CD14-positive monocyte (primary cell): Measurements from ENCODE around the gene NT5C1B. TPM values are rescaled to one million over a fixed set of nuclear protein-coding genes. Genes with fewer than 3 reads are reported as not detected.

Experiments used
- DNase-seq, 3 donors: peaks; one replicate each; pipeline ENCODE4 v3.0.0-alpha.2; 2011 to 2022
- H2AFZ ChIP-seq: 2 replicates; pipeline ENCODE4 v1.6.0; 2012; ENCODE audit warnings: mild to moderate bottlenecking, low read depth, low read length, inconsistent platforms; ENCODE audit not compliant: insufficient read depth, poor library complexity, severe bottlenecking
- H3K27ac ChIP-seq, 2 donors: 1 replicate in 1 of 2; 2 replicates in 1 of 2; pipeline ENCODE4 v1.5.1; 2012 to 2013; ENCODE audit warnings: low read length in 2 of 2, control low read depth in 1 of 2, inconsistent platforms in 1 of 2, low read depth in 1 of 2, mild to moderate bottlenecking in 1 of 2
- H3K27me3 ChIP-seq, 2 donors: one replicate each; pipeline versions ENCODE4 v1.6.0 to v1.6.1; 2011 to 2013; ENCODE audit warnings: low read length in 2 of 2; ENCODE audit not compliant: control insufficient read depth in 2 of 2, insufficient read depth in 2 of 2
- H3K36me3 ChIP-seq, 2 donors: replicated peaks in 1 of 2; 1 replicate in 1 of 2; 2 replicates in 1 of 2; pipeline versions ENCODE4 v1.5.1 to v1.6.1; 2012 to 2013; ENCODE audit warnings: low read length in 2 of 2, control low read depth in 1 of 2, inconsistent platforms in 1 of 2, mild to moderate bottlenecking in 1 of 2; ENCODE audit not compliant: insufficient read depth in 2 of 2, control insufficient read depth in 1 of 2
- H3K4me1 ChIP-seq, 2 donors: 1 replicate in 1 of 2; 2 replicates in 1 of 2; pipeline versions ENCODE4 v1.5.1 to v1.6.1; 2012 to 2013; ENCODE audit warnings: low read length in 2 of 2, control low read depth in 1 of 2, inconsistent platforms in 1 of 2, mild to moderate bottlenecking in 1 of 2, moderate library complexity in 1 of 2; ENCODE audit not compliant: insufficient read depth in 2 of 2, control insufficient read depth in 1 of 2
- H3K4me2 ChIP-seq: replicated peaks from 2 replicates; pipeline ENCODE3; 2012; ENCODE audit warnings: low read length, moderate library complexity, mild to moderate bottlenecking; ENCODE audit not compliant: poor library complexity, severe bottlenecking; ENCODE audit errors: extremely low read depth
- H3K4me3 ChIP-seq, 3 experiments: fragments of 200-600 bp in 1 of 3; sonication (generic) in 1 of 3; replicated peaks in 1 of 3; 1 replicate in 2 of 3; 2 replicates in 1 of 3; pipeline ENCODE4 v1.5.1; 2011 to 2013; ENCODE audit warnings: low read length in 3 of 3, mild to moderate bottlenecking in 3 of 3, control low read depth in 2 of 3, low read depth in 2 of 3, inconsistent platforms in 1 of 3, moderate library complexity in 1 of 3
- H3K79me2 ChIP-seq: 2 replicates; pipeline ENCODE4 v1.6.0; 2012; ENCODE audit warnings: mild to moderate bottlenecking, control low read depth, inconsistent platforms, low read length, moderate library complexity; ENCODE audit not compliant: insufficient read depth
- H3K9ac ChIP-seq: 2 replicates; pipeline ENCODE4 v1.6.0; 2017; ENCODE audit warnings: low read length, mild to moderate bottlenecking; ENCODE audit not compliant: insufficient read depth, poor library complexity, severe bottlenecking
- H3K9me3 ChIP-seq, 2 donors: replicated peaks in 1 of 2; 1 replicate in 1 of 2; 2 replicates in 1 of 2; pipeline versions ENCODE4 v1.5.1 to v1.6.1; 2012 to 2013; ENCODE audit warnings: low read length in 2 of 2, control low read depth in 1 of 2; ENCODE audit not compliant: control insufficient read depth in 1 of 2, insufficient read depth in 1 of 2
- H4K20me1 ChIP-seq: 2 replicates; pipeline ENCODE4 v1.6.0; 2012; ENCODE audit warnings: mild to moderate bottlenecking, low read length, control low read depth, moderate library complexity; ENCODE audit not compliant: insufficient read depth
- H3K27ac Mint-ChIP-seq, 7 donors: one replicate each; pipeline ENCODE4 v1.8.0; 2020; ENCODE audit warnings: mild to moderate bottlenecking in 7 of 7, mixed read lengths in 7 of 7, moderate library complexity in 6 of 7, inconsistent platforms in 2 of 7
- H3K27me3 Mint-ChIP-seq, 3 donors: one replicate each; pipeline ENCODE4 v1.8.0; 2021 to 2022; ENCODE audit warnings: low read depth in 3 of 3, mild to moderate bottlenecking in 3 of 3, mixed read lengths in 3 of 3, moderate library complexity in 3 of 3, inconsistent platforms in 1 of 3
- H3K36me3 Mint-ChIP-seq, 2 donors: one replicate each; pipeline ENCODE4 v1.8.0; 2020; ENCODE audit warnings: mixed read lengths in 2 of 2, inconsistent platforms in 1 of 2, mild to moderate bottlenecking in 1 of 2
- H3K4me1 Mint-ChIP-seq: one replicate; pipeline ENCODE4 v1.8.0; 2020; ENCODE audit warnings: mild to moderate bottlenecking, mixed read lengths
- H3K4me3 Mint-ChIP-seq, 2 donors: one replicate each; pipeline ENCODE4 v1.8.0; 2020; ENCODE audit warnings: mild to moderate bottlenecking in 2 of 2, mixed read lengths in 2 of 2, moderate library complexity in 1 of 2
- H3K9me3 Mint-ChIP-seq, 7 donors: one replicate each; pipeline ENCODE4 v1.8.0; 2020 to 2022; ENCODE audit warnings: mixed read lengths in 7 of 7, mild to moderate bottlenecking in 6 of 7, moderate library complexity in 6 of 7, inconsistent platforms in 2 of 7
- CTCF ChIP-seq: fragments of 200-600 bp; IDR thresholded peaks from one replicate; pipeline ENCODE4 v1.8.0; 2022; ENCODE audit warnings: antibody characterized with exemption, mild to moderate bottlenecking
- WGBS: methylation state at CpG from one replicate; pipeline ENCODE4 v1.1.5; 2013; ENCODE audit warnings: missing lambda C conversion rate; ENCODE audit not compliant: insufficient coverage; 5-methylcytosine and 5-hydroxymethylcytosine counted together
- intact Hi-C, 2 donors: fragments of 100-400 bp; cut with micrococcal nuclease; formaldehyde crosslinking; loops; one replicate each; pipeline versions ENCODE4 v1.15.0 to v1.15.1; 2023
- polyA plus RNA-seq, 3 donors: library from polyadenylated mRNA; depleted of rRNA in 1 of 3; unstranded in 2 of 3; stranded (reverse) in 1 of 3; fragments of 300-500 nt in 2 of 3; fragments of >200 nt in 1 of 3; fragmentation: Illumina TruSeq in 2 of 3; gene quantifications; 1 replicate in 2 of 3; 2 replicates in 1 of 3; pipeline ENCODE4 v1.2.3, GENCODE V29; 2012 to 2021

NT5C1B gene
- polyA plus RNA-seq, 3 donors: not detected

DNA sequence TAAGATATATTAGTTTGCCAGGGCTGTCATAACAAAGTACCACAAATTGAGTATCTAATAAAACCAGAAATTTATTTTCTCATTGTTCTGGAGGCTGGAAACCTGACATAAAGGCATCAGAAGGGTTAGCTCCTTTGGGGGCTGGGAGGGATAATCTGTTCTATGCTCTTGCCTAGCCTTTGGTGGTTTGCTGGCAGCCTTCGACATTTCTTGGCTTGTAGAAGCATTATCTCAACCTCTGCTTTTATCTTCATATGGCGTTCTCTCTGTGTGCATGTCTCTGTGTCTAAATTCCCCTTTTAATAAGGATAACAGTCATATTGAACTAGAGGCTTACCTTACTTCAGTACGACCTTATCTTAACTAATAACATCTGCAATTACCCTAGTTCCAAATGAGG is 22.8 kb upstream of the NT5C1B start:
- Histone ChIP-seq H3K4me2 (no peak overlapping the region), H3K9ac (no peak overlapping the region), H3K36me3 (no peaks in the 10 kb centered on the region), H3K9me3 (peaks cover 0 to 6% of the 10 kb centered on the region in 2 donors), H3K4me3 (no peak overlapping the region), H3K27me3 (no peaks in the 10 kb centered on the region), H3K27ac (no peak overlapping the region), H3K79me2 (no peaks in the 10 kb centered on the region), H4K20me1 (no peaks in the 10 kb centered on the region), H2AFZ (no peak overlapping the region), H3K4me1 (no peaks in the 10 kb centered on the region)
- intact Hi-C loops: no loop called here
- Mint-ChIP-seq H3K27me3 (no peaks in the 10 kb centered on the region), H3K36me3 (no peaks in the 10 kb centered on the region), H3K27ac (no peak overlapping the region), H3K9me3 (peaks cover 0 to 12% (median 4%) of the 10 kb centered on the region in 7 donors), H3K4me1 (no peaks in the 10 kb centered on the region), H3K4me3 (no peak overlapping the region)
- no peak for DNase-seq
- TF ChIP-seq CTCF: no peak
- no CpG with 5 or more reads among the region's 3 CpGs for WGBS

DNA sequence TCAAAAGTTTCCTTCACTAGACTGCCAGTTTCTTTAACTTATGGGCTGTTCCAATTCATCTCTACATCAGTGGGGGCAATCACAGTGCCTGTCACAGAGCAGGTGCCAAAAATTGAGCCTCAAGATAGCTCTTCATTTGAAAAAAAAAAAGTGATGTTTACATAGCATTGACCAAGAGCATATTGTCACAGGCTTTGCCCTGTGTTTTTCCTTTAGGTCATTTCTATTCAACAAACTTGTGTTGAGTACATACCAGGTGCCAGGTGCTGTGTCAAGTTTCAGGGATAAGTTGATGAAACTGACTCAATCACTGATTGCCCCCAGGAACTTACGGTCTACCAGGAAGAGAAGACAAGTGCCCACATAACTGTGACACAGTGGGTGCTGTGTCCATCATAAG is 22.2 kb upstream of the NT5C1B start:
- no peak for DNase-seq
- Mint-ChIP-seq H3K4me3 (no peak overlapping the region), H3K27ac (no peak overlapping the region), H3K36me3 (no peaks in the 10 kb centered on the region), H3K27me3 (peaks cover 0 to 3% (median 0%) of the 10 kb centered on the region in 3 donors), H3K4me1 (no peaks in the 10 kb centered on the region), H3K9me3 (peaks cover 0 to 12% (median 4%) of the 10 kb centered on the region in 7 donors)
- Histone ChIP-seq H3K4me1 (no peaks in the 10 kb centered on the region), H3K36me3 (no peaks in the 10 kb centered on the region), H3K9me3 (peaks cover 0 to 6% of the 10 kb centered on the region in 2 donors), H3K4me3 (no peak overlapping the region), H3K27ac (no peak overlapping the region), H2AFZ (no peak overlapping the region), H4K20me1 (no peaks in the 10 kb centered on the region), H3K4me2 (no peak overlapping the region), H3K79me2 (no peaks in the 10 kb centered on the region), H3K27me3 (no peaks in the 10 kb centered on the region), H3K9ac (no peak overlapping the region)
- 88% methylated on average over 1 of the region's 1 CpG for WGBS
- TF ChIP-seq CTCF: no peak
- intact Hi-C loops: no loop called here
